Endodermal cell (in vitro differentiated cells): Measurements from ENCODE around the gene PLEKHJ1. TPM values are rescaled to one million over a fixed set of nuclear protein-coding genes. Genes with fewer than 3 reads are reported as not detected.

ENCODE experiments used
- DNase-seq: peaks from one replicate; pipeline ENCODE4 v3.0.0-alpha.2; 2017
- H3K27ac ChIP-seq: 2 replicates; pipeline ENCODE4 v1.5.1; 2013; ENCODE audit warnings: mild to moderate bottlenecking, low read depth, low read length, moderate library complexity
- H3K27me3 ChIP-seq: 2 replicates; pipeline ENCODE4 v1.6.1; 2013; ENCODE audit warnings: mild to moderate bottlenecking, low read length, moderate library complexity; ENCODE audit not compliant: insufficient read depth, control insufficient read depth, poor library complexity, severe bottlenecking
- H3K36me3 ChIP-seq: 2 replicates; pipeline ENCODE4 v1.7.0; 2013; ENCODE audit warnings: mild to moderate bottlenecking, low read length, moderate library complexity; ENCODE audit not compliant: control insufficient read depth, insufficient read depth
- H3K4me1 ChIP-seq: one replicate; pipeline ENCODE4 v1.7.0; 2013; ENCODE audit warnings: low read length; ENCODE audit not compliant: control insufficient read depth, insufficient read depth
- H3K4me3 ChIP-seq: 2 replicates; pipeline ENCODE4 v1.5.1; 2013; ENCODE audit warnings: mild to moderate bottlenecking, low read length, moderate library complexity
- H3K9ac ChIP-seq: 2 replicates; pipeline ENCODE4 v1.6.1; 2013; ENCODE audit warnings: mild to moderate bottlenecking, low read length, moderate library complexity; ENCODE audit not compliant: poor library complexity, severe bottlenecking; ENCODE audit errors: extremely low read depth
- H3K9me3 ChIP-seq: 2 replicates; pipeline ENCODE4 v1.6.1; 2013; ENCODE audit warnings: mild to moderate bottlenecking, low read length, moderate library complexity; ENCODE audit not compliant: control insufficient read depth
- H3K27ac Mint-ChIP-seq: 2 replicates; pipeline ENCODE4 v1.8.0; 2020; ENCODE audit warnings: mixed read lengths
- H3K27me3 Mint-ChIP-seq: 2 replicates; pipeline ENCODE4 v1.8.0; 2021; ENCODE audit warnings: mild to moderate bottlenecking, mixed read lengths; ENCODE audit not compliant: insufficient read depth
- H3K36me3 Mint-ChIP-seq: 2 replicates; pipeline ENCODE4 v1.8.0; 2020; ENCODE audit warnings: low read depth, mixed read lengths
- H3K4me1 Mint-ChIP-seq: 2 replicates; pipeline ENCODE4 v1.8.0; 2020; ENCODE audit warnings: mixed read lengths
- H3K4me3 Mint-ChIP-seq: 2 replicates; pipeline ENCODE4 v1.8.0; 2020; ENCODE audit warnings: mild to moderate bottlenecking, moderate library complexity, mixed read lengths
- H3K9me3 Mint-ChIP-seq: 2 replicates; pipeline ENCODE4 v1.8.0; 2020; ENCODE audit warnings: mild to moderate bottlenecking, mixed read lengths
- WGBS, 2 experiments: methylation state at CpG; one replicate each; pipeline versions ENCODE4 v1.1.5 to v1.1.7; 2013; ENCODE audit warnings: missing lambda C conversion rate in 2 of 2, mixed read lengths in 1 of 2; ENCODE audit not compliant: insufficient coverage in 1 of 2, insufficient read length in 1 of 2; 5-methylcytosine and 5-hydroxymethylcytosine counted together
- total RNA-seq, 2 donors: library from RNA; stranded (reverse); fragmentation: NEBNext Ultra II Directional in 1 of 2; extraction: Animal tissue kit (Norgen Biotek cat#: 25700) in 1 of 2; gene quantifications; 2 replicates in 1 of 2; 3 replicates in 1 of 2; pipeline ENCODE4 v1.2.1, GENCODE V29; 2021
- TF ChIP-seq, protein P1 (sequence below): fragments of 200-600 bp; sonication (generic); conservative IDR thresholded peaks from 2 replicates; pipeline ENCODE4 v1.5.0; 2021; ENCODE audit warnings: antibody characterized with exemption, mild to moderate bottlenecking

Gene PLEKHJ1
- total RNA-seq, 2 donors from 2014 or later = 146 to 192 TPM

DNA sequence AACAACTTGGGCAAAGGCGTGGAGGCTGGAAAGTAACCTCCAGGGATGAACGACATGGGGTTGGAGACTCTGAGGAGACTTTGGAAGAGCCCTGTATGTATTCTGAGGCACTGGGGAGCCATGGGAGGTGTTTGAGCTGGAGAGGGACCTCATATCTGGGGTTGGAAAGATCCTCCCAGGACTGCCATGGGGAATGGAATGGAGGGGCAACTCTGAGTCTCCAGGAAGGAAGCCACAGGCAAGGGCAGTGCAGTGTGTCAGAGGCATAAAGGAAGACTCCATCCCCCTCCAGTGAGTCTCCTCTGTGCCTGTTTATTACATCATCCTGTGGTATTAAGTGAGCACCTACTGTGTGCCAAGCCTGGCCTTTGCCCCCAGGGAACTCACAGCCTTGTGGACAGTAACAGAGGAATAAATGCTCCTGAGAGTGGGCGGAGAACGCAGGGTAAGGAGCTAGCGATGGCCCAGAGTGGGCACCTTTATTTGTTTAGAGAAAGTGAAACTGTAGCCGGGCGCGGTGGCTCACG, 38.1 kb upstream of the PLEKHJ1 start:
- Histone ChIP-seq H3K4me1 (peaks cover 7% of the 10 kb centered on the region), H3K27ac (no peak overlapping the region), H3K9ac (no peak overlapping the region), H3K27me3 (no peaks in the 10 kb centered on the region), H3K4me3 (peak overlapping the region; percentile 38), H3K36me3 (peaks cover 22% of the 10 kb centered on the region), H3K9me3 (no peaks in the 10 kb centered on the region)
- WGBS, 2 experiments = 95 to 97% methylated on average over 8 to 9 of the region's 9 CpGs
- peak overlapping the region; percentile 90 for H3K4me3 Mint-ChIP-seq
- TF ChIP-seq, protein P1, sequence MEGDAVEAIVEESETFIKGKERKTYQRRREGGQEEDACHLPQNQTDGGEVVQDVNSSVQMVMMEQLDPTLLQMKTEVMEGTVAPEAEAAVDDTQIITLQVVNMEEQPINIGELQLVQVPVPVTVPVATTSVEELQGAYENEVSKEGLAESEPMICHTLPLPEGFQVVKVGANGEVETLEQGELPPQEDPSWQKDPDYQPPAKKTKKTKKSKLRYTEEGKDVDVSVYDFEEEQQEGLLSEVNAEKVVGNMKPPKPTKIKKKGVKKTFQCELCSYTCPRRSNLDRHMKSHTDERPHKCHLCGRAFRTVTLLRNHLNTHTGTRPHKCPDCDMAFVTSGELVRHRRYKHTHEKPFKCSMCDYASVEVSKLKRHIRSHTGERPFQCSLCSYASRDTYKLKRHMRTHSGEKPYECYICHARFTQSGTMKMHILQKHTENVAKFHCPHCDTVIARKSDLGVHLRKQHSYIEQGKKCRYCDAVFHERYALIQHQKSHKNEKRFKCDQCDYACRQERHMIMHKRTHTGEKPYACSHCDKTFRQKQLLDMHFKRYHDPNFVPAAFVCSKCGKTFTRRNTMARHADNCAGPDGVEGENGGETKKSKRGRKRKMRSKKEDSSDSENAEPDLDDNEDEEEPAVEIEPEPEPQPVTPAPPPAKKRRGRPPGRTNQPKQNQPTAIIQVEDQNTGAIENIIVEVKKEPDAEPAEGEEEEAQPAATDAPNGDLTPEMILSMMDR = no peak
- no peaks in the 10 kb centered on the region for H3K9me3 Mint-ChIP-seq
- H3K27ac Mint-ChIP-seq = peak overlapping the region; percentile 88
- H3K27me3 Mint-ChIP-seq = no peaks in the 10 kb centered on the region
- peaks cover 20% of the 10 kb centered on the region for H3K36me3 Mint-ChIP-seq
- no peak for DNase-seq
- peaks cover 15% of the 10 kb centered on the region for H3K4me1 Mint-ChIP-seq

DNA sequence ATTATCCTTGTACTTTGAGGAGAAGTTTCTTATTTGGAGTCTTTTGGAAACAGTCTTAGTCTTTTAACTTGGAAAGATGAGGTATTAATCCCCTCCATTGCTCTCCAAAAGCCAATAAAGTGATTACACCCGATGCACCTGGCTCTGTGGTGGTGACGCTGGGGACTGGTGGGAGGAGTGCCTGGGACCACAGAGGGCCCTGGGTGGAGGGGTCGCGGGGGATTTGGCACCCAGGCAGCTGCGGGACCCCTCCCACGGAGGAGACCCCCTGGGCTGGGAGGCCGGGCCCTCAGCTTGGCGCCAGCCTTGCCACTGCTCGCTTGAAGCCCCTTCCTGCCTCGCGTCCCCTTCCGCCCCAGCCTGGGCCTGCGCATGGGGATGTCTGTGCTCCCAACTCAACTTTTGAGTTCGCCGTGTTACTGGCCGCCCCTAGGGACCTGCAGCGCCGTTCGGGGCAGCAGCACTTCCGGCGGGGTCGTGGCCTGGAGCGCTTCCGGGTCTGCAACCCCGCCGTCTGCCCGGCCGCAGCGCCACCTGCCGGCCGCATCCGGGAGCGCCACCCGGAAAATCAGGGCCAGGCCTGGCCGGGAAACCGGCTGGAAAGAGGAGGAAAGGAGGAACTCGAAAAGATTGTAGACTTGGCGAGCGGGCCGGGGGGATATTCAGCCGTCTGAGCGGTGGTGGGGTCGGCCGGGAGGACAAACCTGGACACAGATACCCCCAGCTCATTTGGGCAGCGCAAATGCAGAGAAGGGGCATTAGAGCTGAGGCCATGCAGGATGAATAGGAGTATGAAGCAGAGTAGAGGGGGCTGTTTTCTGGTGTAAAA, 37.4 kb upstream of the PLEKHJ1 start:
- H3K36me3 ChIP-seq = peaks cover 22% of the 10 kb centered on the region
- no peaks in the 10 kb centered on the region for H3K9me3 Mint-ChIP-seq
- peak overlapping the region; percentile 64 for H3K4me3 ChIP-seq
- H3K27ac Mint-ChIP-seq = peak overlapping the region; percentile 88
- H3K9ac ChIP-seq = peak overlapping the region; percentile 16
- H3K4me1 Mint-ChIP-seq = peaks cover 15% of the 10 kb centered on the region
- H3K9me3 ChIP-seq = no peaks in the 10 kb centered on the region
- no peaks in the 10 kb centered on the region for H3K27me3 ChIP-seq
- 19 to 32% methylated on average over 17 to 45 of the region's 45 CpGs for WGBS, 2 experiments
- H3K27ac ChIP-seq = peak overlapping the region; percentile 40
- TF ChIP-seq, protein P1 = peak; percentile 99
- peak overlapping the region; percentile 90 for H3K4me3 Mint-ChIP-seq
- peak; percentile 97 for DNase-seq
- peaks cover 7% of the 10 kb centered on the region for H3K4me1 ChIP-seq
- H3K36me3 Mint-ChIP-seq = peaks cover 20% of the 10 kb centered on the region
- no peaks in the 10 kb centered on the region for H3K27me3 Mint-ChIP-seq

DNA sequence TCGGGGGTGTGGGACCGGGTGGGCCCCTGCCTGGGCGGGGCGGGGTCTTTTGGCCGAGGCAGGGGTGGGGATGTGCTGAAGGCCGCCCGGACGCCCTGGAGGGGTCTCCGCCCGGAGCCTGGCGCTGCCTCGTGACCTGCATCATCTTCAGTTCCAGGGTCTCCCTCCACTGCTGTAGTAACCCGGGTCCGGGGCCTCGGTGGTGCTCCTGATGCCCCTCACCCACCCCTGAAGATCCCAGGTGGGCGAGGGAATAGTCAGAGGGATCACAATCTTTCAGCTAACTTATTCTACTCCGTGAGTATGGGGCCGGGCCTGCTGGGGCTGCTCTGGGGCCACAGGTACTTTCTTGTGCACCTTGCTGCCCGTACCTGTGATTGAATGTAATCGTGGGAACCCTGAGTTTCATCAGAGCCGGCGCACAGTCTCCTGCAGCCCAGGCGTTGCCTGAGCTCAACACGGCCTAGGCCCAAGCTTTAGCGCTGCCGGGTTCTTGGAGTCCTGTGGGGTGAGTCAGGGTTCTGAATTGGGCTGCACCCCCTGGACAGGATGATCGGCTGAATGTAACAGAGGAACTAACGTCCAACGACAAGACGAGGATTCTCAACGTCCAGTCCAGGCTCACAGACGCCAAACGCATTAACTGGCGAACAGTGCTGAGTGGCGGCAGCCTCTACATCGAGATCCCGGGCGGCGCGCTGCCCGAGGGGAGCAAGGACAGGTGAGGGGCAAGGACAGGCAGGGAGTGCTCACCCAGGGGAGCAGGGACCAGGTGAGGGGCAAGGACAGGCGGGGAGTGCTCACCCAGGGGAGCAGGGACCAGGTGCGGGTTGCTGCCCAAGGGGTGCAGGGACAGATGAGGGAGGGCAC, 35.3 kb upstream of the PLEKHJ1 start:
- Mint-ChIP-seq H3K27me3 (no peaks in the 10 kb centered on the region), H3K36me3 (peaks cover 20% of the 10 kb centered on the region), H3K4me3 (peak overlapping the region; percentile 90), H3K4me1 (peaks cover 15% of the 10 kb centered on the region), H3K27ac (peak overlapping the region; percentile 90), H3K9me3 (no peaks in the 10 kb centered on the region)
- TF ChIP-seq, protein P1 = no peak
- Histone ChIP-seq H3K27me3 (no peaks in the 10 kb centered on the region), H3K36me3 (peaks cover 22% of the 10 kb centered on the region), H3K4me1 (peaks cover 7% of the 10 kb centered on the region), H3K4me3 (peak overlapping the region; percentile 86), H3K27ac (peak overlapping the region; percentile 82), H3K9ac (peak overlapping the region; percentile 96), H3K9me3 (no peaks in the 10 kb centered on the region)
- no peak for DNase-seq
- WGBS, 2 experiments = 50% methylated on average over 38 to 43 of the region's 43 CpGs
